Measurements from ENCODE around the gene ADCY4. TPM values are rescaled to one million over a fixed set of nuclear protein-coding genes. Genes with fewer than 3 reads are reported as not detected.

Gene ADCY4
- total and polyA plus RNA-seq, 10 of the 15 experiments (the other 5 are each of a cell fraction or from before 2014, with no cell fraction given), result 0.05 to 0.87 (median 0.21) TPM; not detected in 1

DNA sequence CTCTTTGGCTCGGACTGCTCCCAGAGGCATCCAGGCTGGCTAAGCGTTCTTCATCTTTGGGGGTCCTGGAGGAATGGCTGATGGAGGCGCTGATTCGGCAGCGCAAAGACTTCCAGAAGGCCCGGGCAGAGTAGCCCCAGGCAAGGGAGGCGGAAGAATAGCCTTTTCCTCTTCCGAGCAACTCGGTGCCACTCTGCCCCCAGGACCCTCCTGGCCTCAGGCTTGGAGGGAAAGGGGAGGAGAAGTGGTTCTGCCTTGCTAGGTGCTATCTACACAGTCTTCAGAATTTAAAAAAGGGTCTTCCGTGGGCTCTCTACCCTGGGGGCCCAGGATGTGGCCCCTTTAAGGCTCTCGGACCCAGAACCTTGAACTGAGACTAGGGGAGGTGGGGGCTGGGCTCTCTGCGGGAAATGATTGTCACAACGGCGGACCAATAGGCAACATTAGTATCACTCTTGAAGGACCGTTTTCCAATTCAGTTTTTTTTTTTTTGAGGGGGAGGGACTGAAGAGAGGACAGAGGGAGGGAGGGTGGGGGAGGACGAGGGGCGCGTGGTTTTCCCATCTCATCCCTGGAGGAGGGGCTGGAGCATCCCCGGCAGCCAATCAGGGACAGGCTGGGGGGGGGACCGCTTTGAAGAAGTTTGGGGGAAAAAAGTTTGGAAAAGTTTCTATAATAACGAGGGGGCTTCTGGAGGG is 32.8 kb upstream of the ADCY4 start, which contains the start of gene NFATC4 (continued):
- TF ChIP-seq, protein P1, sequence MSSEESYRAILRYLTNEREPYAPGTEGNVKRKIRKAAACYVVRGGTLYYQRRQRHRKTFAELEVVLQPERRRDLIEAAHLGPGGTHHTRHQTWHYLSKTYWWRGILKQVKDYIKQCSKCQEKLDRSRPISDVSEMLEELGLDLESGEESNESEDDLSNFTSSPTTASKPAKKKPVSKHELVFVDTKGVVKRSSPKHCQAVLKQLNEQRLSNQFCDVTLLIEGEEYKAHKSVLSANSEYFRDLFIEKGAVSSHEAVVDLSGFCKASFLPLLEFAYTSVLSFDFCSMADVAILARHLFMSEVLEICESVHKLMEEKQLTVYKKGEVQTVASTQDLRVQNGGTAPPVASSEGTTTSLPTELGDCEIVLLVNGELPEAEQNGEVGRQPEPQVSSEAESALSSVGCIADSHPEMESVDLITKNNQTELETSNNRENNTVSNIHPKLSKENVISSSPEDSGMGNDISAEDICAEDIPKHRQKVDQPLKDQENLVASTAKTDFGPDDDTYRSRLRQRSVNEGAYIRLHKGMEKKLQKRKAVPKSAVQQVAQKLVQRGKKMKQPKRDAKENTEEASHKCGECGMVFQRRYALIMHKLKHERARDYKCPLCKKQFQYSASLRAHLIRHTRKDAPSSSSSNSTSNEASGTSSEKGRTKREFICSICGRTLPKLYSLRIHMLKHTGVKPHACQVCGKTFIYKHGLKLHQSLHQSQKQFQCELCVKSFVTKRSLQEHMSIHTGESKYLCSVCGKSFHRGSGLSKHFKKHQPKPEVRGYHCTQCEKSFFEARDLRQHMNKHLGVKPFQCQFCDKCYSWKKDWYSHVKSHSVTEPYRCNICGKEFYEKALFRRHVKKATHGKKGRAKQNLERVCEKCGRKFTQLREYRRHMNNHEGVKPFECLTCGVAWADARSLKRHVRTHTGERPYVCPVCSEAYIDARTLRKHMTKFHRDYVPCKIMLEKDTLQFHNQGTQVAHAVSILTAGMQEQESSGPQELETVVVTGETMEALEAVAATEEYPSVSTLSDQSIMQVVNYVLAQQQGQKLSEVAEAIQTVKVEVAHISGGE (CRISPR knock-in tag; IDR thresholded peaks at IDR 0.05), result no peak
- TF ChIP-seq, protein P2, sequence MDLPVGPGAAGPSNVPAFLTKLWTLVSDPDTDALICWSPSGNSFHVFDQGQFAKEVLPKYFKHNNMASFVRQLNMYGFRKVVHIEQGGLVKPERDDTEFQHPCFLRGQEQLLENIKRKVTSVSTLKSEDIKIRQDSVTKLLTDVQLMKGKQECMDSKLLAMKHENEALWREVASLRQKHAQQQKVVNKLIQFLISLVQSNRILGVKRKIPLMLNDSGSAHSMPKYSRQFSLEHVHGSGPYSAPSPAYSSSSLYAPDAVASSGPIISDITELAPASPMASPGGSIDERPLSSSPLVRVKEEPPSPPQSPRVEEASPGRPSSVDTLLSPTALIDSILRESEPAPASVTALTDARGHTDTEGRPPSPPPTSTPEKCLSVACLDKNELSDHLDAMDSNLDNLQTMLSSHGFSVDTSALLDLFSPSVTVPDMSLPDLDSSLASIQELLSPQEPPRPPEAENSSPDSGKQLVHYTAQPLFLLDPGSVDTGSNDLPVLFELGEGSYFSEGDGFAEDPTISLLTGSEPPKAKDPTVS (IDR thresholded peaks at IDR 0.05; ENCODE audit: low read depth, low read length), result no peak
- TF ChIP-seq MYB (IDR thresholded peaks at IDR 0.05; ENCODE audit: borderline replicate concordance, low read depth, low read length) (no peak), BMI1 (IDR thresholded peaks at IDR 0.05; ENCODE audit: borderline replicate concordance) (no peak), FOXK2 (IDR thresholded peaks at IDR 0.05) (no peak), ZNF384 (IDR thresholded peaks at IDR 0.05; ENCODE audit: borderline replicate concordance, low read depth, low read length) (peak; percentile 90), YY1 (IDR thresholded peaks at IDR 0.05; ENCODE audit: low read depth, low read length) (no peak), NFXL1 (IDR thresholded peaks at IDR 0.05; ENCODE audit: borderline replicate concordance) (no peak)
- TF ChIP-seq, protein P3, sequence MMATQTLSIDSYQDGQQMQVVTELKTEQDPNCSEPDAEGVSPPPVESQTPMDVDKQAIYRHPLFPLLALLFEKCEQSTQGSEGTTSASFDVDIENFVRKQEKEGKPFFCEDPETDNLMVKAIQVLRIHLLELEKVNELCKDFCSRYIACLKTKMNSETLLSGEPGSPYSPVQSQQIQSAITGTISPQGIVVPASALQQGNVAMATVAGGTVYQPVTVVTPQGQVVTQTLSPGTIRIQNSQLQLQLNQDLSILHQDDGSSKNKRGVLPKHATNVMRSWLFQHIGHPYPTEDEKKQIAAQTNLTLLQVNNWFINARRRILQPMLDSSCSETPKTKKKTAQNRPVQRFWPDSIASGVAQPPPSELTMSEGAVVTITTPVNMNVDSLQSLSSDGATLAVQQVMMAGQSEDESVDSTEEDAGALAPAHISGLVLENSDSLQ (IDR thresholded peaks at IDR 0.05), result peak; percentile 96
